CD4-positive, alpha-beta T cell treated with Interleukin-4 for 4 hours (primary cell): Measurements from ENCODE around the gene PAQR8.
A peak's percentile ranks its signal among the peaks of the same experiment; 100 is the strongest.

Experiments
- DNase-seq: peaks from one replicate; pipeline ENCODE4 v3.0.0-alpha.2; 2020

PAQR8 gene, protein sequence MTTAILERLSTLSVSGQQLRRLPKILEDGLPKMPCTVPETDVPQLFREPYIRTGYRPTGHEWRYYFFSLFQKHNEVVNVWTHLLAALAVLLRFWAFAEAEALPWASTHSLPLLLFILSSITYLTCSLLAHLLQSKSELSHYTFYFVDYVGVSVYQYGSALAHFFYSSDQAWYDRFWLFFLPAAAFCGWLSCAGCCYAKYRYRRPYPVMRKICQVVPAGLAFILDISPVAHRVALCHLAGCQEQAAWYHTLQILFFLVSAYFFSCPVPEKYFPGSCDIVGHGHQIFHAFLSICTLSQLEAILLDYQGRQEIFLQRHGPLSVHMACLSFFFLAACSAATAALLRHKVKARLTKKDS

GRCh38 chr6:52361945-52362442, at the start of gene PAQR8:
Gene PAQR8, plus strand, starts transcription at chr6:52362151. Its CDS starts 41,063 bp downstream, at chr6:52403214.
- DNase-seq, result peak; percentile 78

DNA sequence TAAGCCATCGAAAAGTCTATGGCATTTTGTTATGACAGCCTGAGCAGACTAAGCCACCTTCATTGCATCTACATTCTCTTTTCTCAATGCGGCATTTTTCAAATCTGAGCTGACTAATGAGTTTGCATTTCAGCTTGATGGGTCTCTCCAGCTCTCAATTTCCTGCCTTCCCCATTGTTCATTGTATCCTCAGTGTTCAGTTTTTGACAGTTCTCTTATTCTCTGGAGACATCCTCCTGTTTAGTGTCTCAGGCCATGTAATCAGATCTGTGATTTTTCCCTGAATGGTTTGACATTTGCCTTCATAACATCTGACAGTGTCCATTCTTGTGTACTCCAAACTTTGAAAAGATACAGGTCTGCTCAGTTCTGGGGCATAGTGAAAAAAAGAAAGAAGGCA, 49.5 kb upstream of the PAQR8 start:
- no peak for DNase-seq

GRCh38 chr6:52314752-52315151, 47.2 kb upstream of the PAQR8 start:
- DNase-seq, result no peak

DNA sequence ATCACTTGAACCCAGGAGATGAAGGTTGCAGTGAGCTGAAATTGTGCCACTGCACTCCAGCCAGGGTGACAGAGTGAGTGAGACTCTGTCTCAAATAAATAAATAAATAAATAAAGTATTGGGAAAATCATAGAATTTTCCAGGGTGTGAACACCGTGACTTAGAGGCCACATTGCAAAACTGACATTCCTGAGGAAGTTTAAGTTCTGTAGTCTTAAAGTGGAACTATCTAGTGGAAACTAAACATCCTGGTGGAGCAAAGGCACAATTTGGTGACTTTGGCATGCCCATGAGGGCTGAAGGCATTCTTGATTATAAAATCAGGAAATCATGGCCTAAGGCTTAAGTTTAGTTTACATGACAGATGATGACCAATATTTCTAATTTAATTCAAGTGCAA, 44.7 kb upstream of the PAQR8 start:
- DNase-seq, result no peak

GRCh38 chr6:52317841-52318581, 43.9 kb upstream of the PAQR8 start:
- no peak for DNase-seq

DNA sequence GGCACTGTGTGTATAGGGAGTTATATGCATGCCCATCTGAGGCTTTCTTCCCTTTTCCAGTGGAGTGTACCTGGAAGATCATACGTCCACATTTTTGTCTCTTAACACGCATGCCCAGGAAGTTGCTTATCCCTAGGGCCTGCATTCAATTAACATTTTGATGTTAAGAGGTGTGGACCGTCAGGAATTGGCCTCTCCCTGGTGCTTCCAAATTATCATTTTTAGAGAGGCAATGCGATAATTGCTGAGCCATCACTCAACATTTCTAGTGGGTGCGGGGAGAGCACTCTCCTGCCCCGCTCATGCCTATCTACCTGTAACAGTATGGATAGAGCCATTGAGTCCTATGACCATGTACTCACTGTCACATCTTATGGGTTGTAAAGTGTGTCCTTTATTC, 37.8 kb upstream of the PAQR8 start:
- no peak for DNase-seq

GRCh38 chr6:52325695-52326471, 36.1 kb upstream of the PAQR8 start:
- no peak for DNase-seq

DNA sequence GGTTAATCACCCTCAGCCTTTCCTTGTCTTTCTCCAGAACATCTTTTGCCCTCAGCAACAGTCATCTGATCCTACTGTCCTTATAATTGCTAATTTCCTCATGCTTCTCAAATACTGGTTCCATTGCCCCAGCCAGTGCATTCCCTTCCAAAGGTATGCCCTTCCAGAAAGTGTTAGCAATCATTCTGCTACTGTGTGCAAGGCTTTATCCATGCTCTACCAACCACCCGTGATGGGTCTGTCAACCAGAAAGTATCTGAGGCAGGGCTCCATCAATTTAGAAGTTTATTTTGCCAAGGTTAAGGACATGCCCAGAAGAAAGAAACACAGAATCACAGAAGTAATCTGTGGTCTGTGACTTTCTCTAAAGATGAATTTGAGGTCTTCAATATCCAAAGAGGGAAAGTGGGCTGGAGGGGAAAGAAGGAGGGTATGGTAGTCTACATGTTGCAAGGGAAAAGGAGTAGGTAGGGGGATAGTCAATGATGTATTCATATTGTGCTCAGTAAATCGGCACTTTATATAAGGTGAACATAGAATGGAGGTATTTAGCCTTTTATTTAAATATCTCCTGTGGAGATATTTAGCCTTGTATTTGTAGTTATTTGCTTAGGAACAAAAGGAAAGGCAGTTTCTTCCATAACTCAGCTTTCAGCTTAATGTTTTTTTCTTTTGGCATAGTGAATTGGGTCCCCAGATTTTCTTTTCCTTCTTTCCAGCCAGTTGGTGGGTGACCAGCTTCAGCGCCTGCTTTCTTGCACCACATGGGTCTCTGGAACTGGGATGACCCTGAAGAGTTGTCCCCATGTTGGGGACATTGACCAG, 35.2 kb upstream of the PAQR8 start:
- no peak for DNase-seq

- DNase-seq, result no peak
Measured at GRCh38 chr6:52328303-52328662, 33.7 kb upstream of the PAQR8 start.

DNA sequence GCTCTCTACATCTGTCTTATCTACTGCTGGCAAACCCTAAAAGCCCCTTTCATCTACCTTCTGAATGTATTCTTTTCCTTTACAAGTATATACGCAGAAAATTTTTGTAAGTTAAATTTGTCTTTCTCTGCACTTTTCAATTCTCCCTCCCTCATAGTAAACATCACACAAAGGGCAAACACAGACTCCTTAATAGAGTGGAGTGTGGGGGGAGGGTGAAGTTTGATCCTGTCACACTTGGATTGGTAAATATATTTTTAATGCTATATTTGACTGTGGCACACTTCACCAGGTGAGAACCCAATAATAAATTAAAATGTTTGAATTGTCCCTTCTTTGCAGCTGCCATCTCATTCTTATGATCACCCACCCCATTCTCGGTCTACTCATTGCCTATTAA, 33.2 kb upstream of the PAQR8 start:
- DNase-seq, result no peak

DNA sequence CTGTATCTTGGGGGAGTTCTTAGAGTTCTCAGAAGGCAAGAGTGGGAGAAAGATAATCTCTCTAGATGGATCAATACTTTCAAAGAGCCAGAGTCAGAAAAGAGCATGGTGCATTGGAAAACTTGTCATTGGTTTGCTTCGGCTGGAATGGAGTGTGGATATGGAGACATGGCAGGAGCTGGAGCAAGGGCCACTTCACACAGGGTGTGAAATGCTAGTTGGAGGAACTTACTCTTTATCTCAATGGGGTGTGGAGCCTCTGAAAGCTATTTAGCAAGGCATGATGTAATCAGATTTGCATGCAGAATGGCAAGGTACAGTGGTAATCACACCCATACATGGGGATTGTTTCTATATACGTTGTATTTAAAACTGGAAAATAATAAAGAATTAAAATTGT, 31.5 kb upstream of the PAQR8 start:
- DNase-seq, result no peak

GRCh38 chr6:52331793-52332457, 30.0 kb upstream of the PAQR8 start:
- peak; percentile 13 for DNase-seq

GRCh38 chr6:52333840-52334200, 28.1 kb upstream of the PAQR8 start:
- DNase-seq, result peak; percentile 75

GRCh38 chr6:52335576-52335975, 26.4 kb upstream of the PAQR8 start:
- DNase-seq, result no peak

DNA sequence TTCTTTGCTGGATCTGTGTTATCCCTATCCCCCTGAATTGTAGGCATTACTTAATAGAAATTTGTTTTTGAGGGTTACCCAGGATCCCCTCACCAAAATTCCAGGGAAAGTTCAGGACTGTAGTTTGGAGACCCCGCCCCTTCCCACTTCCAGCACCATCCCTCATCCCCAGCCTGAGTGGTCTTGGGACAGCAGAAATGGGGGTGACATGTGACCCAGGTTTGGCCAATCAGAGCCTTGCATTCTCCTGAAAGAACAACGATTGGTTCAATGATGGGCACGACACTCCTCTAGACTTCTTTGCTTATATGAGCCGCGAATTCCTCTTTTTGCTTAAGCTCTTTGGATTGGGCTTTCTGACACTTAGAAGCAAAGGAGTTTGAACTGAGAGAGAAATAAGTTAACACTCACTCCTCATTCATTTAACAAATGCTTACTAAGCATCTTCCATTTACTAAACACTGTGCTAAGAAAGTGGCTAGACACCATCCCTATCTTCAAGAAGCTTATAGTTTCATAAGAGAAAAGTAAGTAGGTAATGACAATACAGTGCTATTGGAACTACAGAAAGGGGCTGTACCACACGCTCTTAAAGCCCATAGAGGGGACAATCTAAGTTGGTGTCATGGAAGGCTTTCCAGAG, 24.9 kb upstream of the PAQR8 start:
- DNase-seq, result no peak

DNA sequence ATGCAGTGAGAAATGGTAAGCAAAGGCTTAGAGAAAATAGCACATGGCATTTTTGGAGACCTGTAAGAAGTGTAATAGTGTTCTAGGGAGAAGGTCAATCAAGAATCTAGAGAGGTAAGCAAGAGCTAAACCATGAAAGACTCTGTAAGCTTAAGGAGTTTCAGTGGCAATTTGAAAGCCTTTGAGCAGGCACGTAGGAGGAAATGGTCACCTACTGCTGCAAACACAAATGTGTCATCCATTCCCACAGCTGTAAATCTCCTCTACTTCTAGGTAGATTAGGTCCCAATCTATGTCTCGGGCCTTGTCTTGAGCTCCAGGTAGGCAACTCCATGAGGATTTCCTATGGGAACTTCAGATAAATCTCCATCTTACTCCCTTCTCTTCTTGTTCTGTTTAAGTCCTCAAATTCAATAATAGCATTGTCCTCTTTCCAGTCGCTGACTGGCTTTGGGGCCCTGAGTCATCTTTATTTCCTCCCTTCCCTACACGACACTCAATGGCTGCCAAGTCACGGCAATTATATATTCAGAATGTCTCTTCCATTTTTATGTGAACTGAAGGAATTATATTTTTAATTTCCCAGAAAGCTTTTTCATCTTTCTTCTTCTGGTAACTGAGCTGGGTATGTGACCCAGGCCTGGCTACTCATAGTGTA, 24.2 kb upstream of the PAQR8 start:
- DNase-seq, result no peak

GRCh38 chr6:52340603-52340880, 21.4 kb upstream of the PAQR8 start:
- no peak for DNase-seq

DNA sequence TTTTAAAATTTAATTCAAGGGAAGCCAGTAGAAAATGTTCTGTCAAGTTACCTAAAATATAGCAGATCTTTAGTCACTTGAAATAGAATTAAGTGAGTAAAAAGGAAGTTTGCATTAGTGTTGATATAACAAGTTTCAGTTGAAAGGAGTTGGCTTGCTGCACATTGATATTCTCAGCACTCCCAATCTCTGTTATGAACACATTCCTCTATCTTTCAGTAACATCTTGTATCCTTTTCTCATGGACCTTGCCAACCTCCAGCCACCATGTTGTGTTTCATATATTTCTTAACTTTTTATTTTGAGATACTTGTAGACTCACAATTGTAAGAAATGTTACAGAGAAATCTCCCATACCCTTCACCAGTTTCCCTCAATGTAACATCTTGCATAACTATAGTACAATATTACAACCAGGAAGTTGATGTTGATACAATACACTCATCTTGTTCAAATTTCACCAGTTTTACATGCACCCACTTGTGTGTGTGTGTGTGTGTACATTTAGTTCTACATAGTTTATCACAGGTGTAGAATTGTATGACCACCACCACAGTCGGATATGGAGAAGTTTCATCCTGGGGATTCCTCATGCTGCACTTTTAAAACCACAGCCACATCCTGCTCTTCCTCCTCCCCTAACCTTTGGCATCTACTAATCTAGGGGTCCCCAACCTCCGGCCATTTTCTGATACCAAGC, 20.2 kb upstream of the PAQR8 start:
- DNase-seq, result no peak

- DNase-seq, result no peak
Measured at GRCh38 chr6:52345311-52345710, 16.6 kb upstream of the PAQR8 start.

DNA sequence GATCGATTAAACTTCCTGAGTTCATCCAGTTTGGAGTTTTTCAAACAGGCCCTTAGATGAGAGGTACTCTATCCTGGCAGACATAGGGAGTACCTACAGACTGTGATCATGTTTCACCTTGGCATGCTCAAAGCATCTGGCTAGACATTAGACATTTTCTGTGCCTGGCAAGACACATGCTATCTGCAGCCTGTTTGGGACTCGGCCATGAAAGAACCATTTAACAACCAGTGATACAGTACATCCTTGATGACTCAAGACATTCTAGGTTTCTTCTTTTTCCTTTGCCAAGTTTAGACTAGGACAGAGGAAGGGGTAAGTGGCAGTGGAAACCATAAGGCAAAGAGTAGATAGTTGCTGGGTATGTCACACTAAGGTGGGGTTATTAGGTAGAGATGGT, 15.4 kb upstream of the PAQR8 start:
- DNase-seq, result no peak

- no peak for DNase-seq
Measured at GRCh38 chr6:52347818-52348217, 14.1 kb upstream of the PAQR8 start.
